ENCODE data around the gene NAV3. TPM values are rescaled to one million over a fixed set of nuclear protein-coding genes. Genes with fewer than 3 reads are reported as not detected.

NAV3 gene
- total RNA-seq, 2 experiments from 2014 or later: not detected

DNA sequence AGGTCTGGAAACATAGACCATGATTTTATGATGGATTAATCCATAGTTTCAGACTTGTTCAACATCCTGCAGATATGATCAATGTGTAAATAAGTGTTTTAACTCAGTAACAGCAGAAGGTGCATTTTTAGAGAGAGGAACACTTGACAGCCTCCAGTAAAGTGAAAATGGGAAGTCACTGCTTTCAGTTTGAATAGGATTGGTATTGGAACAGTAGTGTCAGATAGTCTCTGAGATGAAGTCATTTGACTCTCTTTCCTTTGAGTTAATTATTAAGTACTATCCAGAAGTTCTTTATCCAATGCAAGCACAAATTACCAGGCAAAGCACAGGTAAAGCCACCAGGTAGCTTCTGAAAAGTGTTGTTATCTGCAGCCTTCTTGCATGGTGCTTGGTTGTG lies 14.5 kb upstream of the NAV3 start:
- ATAC-seq: no peak
- Mint-ChIP-seq H3K36me3 (ENCODE audit: low read depth) (no peaks in the 10 kb centered on the region), H3K4me1 (ENCODE audit: low read depth) (no peaks in the 10 kb centered on the region), H3K27me3 (ENCODE audit: low read depth) (no peaks in the 10 kb centered on the region), H3K27ac (no peak overlapping the region), H3K4me3 (no peak overlapping the region), H3K9me3 (ENCODE audit: insufficient read depth) (no peaks in the 10 kb centered on the region)
- ChIA-PET CTCF (no interaction called here), POLR2A (no interaction called here)
- DNase-seq: no peak

- no peak for DNase-seq
- CTCF ChIA-PET: no interaction called here
- no peaks in the 10 kb centered on the region for H3K36me3 Mint-ChIP-seq (ENCODE audit: low read depth)
- no peak for ATAC-seq
- no peak overlapping the region for H3K4me3 Mint-ChIP-seq
- H3K27ac Mint-ChIP-seq: no peak overlapping the region
- H3K9me3 Mint-ChIP-seq (ENCODE audit: insufficient read depth): no peaks in the 10 kb centered on the region
- no peaks in the 10 kb centered on the region for H3K27me3 Mint-ChIP-seq (ENCODE audit: low read depth)
- H3K4me1 Mint-ChIP-seq (ENCODE audit: low read depth): no peaks in the 10 kb centered on the region
- POLR2A ChIA-PET: no interaction called here
Observed at GRCh38 chr12:77817276-77817675, 13.4 kb upstream of the NAV3 start.

DNA sequence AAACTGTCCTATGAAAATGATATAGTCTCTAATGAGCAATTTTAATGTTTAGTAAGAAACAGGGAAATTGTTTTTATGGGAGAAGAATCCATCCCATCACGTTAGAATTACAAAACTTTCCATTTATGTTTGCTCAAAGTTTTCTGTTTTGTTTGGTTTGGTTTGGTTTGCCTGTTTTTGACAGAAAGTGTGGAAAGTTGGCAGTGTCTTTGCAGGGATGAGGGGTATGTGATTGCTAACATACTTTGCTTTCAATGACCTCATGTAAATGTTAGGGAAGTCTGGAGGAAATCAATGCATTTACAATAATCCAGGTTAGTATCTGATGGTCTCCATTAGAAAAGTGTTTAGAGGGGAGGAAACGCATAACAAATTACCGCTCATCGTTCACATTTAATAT lies 12.3 kb upstream of the NAV3 start:
- no peak overlapping the region for H3K4me3 Mint-ChIP-seq
- no peak for ATAC-seq
- CTCF ChIA-PET: no interaction called here
- H3K9me3 Mint-ChIP-seq (ENCODE audit: insufficient read depth): no peaks in the 10 kb centered on the region
- H3K27ac Mint-ChIP-seq: no peak overlapping the region
- H3K4me1 Mint-ChIP-seq (ENCODE audit: low read depth): no peaks in the 10 kb centered on the region
- no peaks in the 10 kb centered on the region for H3K27me3 Mint-ChIP-seq (ENCODE audit: low read depth)
- no peaks in the 10 kb centered on the region for H3K36me3 Mint-ChIP-seq (ENCODE audit: low read depth)
- POLR2A ChIA-PET: no interaction called here
- DNase-seq: no peak

DNA sequence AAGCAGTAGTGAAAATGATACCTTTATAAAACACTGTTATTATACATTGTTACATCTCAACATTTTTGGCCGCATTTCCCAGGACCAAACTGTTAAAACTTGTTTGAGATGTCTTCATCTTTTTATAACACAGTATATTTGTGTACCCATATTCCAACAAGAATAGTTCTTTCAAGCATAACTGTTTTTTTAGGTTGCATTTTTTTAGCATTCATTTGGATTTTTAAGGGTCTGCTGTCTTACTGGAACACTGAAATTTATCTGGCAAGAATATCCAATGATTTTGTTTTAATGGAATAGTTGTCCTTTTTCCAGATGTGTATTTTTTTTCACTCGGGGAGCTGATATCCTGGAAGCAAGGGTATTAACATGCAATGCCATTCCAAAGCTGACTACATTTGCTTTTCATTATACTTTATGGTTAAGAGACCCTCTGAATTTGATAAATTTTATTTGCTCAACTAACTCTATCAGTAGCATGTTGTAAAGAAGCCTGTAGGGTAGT lies 8.9 kb upstream of the NAV3 start:
- DNase-seq (no peak), ATAC-seq (no peak)
- Mint-ChIP-seq H3K9me3 (ENCODE audit: insufficient read depth) (no peaks in the 10 kb centered on the region), H3K36me3 (ENCODE audit: low read depth) (no peaks in the 10 kb centered on the region), H3K27me3 (ENCODE audit: low read depth) (no peaks in the 10 kb centered on the region), H3K4me3 (no peak overlapping the region), H3K27ac (no peak overlapping the region), H3K4me1 (ENCODE audit: low read depth) (no peaks in the 10 kb centered on the region)
- POLR2A ChIA-PET: no interaction called here
- CTCF ChIA-PET: no interaction called here

GRCh38 chr12:77833329-77833728 lies 2.6 kb downstream of the NAV3 start:
- H3K4me1 Mint-ChIP-seq (ENCODE audit: low read depth): no peaks in the 10 kb centered on the region

GRCh38 chr12:77834618-77835017 lies 3.9 kb downstream of the NAV3 start:
- no peaks in the 10 kb centered on the region for H3K27me3 Mint-ChIP-seq (ENCODE audit: low read depth)
- H3K27ac Mint-ChIP-seq: no peak overlapping the region
- CTCF ChIA-PET: no interaction called here
- no peaks in the 10 kb centered on the region for H3K4me1 Mint-ChIP-seq (ENCODE audit: low read depth)
- DNase-seq: no peak
- H3K9me3 Mint-ChIP-seq (ENCODE audit: insufficient read depth): no peaks in the 10 kb centered on the region
- no peaks in the 10 kb centered on the region for H3K36me3 Mint-ChIP-seq (ENCODE audit: low read depth)
- no peak overlapping the region for H3K4me3 Mint-ChIP-seq
- POLR2A ChIA-PET: no interaction called here
- no peak for ATAC-seq

More at GRCh38 chr12:77833329-77833728, 2.6 kb downstream of the NAV3 start:
- Mint-ChIP-seq H3K36me3 (ENCODE audit: low read depth) (no peaks in the 10 kb centered on the region), H3K4me3 (no peak overlapping the region), H3K9me3 (ENCODE audit: insufficient read depth) (no peaks in the 10 kb centered on the region), H3K27me3 (ENCODE audit: low read depth) (no peaks in the 10 kb centered on the region), H3K27ac (no peak overlapping the region)
- ChIA-PET POLR2A (no interaction called here), CTCF (no interaction called here)
- DNase-seq: no peak
- no peak for ATAC-seq

- no peaks in the 10 kb centered on the region for H3K9me3 Mint-ChIP-seq (ENCODE audit: insufficient read depth)
- H3K4me3 Mint-ChIP-seq: no peak overlapping the region
- H3K4me1 Mint-ChIP-seq (ENCODE audit: low read depth): no peaks in the 10 kb centered on the region
- H3K36me3 Mint-ChIP-seq (ENCODE audit: low read depth): no peaks in the 10 kb centered on the region
- ChIA-PET POLR2A (no interaction called here), CTCF (no interaction called here)
- H3K27me3 Mint-ChIP-seq (ENCODE audit: low read depth): no peaks in the 10 kb centered on the region
- DNase-seq (no peak), ATAC-seq (no peak)
- H3K27ac Mint-ChIP-seq: no peak overlapping the region
Observed at GRCh38 chr12:77835969-77836368, 5.3 kb downstream of the NAV3 start.

GRCh38 chr12:77837876-77838291 lies 7.2 kb downstream of the NAV3 start:
- Mint-ChIP-seq H3K27ac (no peak overlapping the region), H3K4me1 (ENCODE audit: low read depth) (no peaks in the 10 kb centered on the region), H3K36me3 (ENCODE audit: low read depth) (no peaks in the 10 kb centered on the region), H3K27me3 (ENCODE audit: low read depth) (no peaks in the 10 kb centered on the region), H3K4me3 (no peak overlapping the region), H3K9me3 (ENCODE audit: insufficient read depth) (no peaks in the 10 kb centered on the region)
- ChIA-PET POLR2A (no interaction called here), CTCF (no interaction called here)
- ATAC-seq (no peak), DNase-seq (no peak)

DNA sequence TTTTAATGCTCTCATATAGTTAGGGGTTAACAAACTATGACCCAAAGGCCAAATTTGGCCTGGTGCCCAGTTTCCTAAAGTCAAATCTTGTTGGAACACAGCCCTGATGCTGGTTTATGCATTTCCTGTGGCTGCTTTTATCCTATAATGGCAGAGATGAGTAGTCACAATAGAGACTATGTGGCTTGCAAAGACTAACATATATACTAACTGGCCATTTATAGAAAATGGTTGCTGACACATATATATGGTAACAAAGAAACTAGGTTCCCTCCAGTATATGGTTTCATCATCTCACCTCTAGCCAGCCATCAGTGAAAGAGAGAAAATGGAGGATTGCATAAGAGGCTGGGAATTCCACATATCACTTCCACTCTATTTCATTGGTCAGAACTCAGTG lies 10.8 kb downstream of the NAV3 start:
- CTCF ChIA-PET: no interaction called here
- no peaks in the 10 kb centered on the region for H3K9me3 Mint-ChIP-seq (ENCODE audit: insufficient read depth)
- H3K36me3 Mint-ChIP-seq (ENCODE audit: low read depth): no peaks in the 10 kb centered on the region
- no peaks in the 10 kb centered on the region for H3K27me3 Mint-ChIP-seq (ENCODE audit: low read depth)
- ATAC-seq: no peak
- no peak overlapping the region for H3K4me3 Mint-ChIP-seq
- no peak for DNase-seq
- POLR2A ChIA-PET: no interaction called here
- H3K4me1 Mint-ChIP-seq (ENCODE audit: low read depth): no peaks in the 10 kb centered on the region
- H3K27ac Mint-ChIP-seq: no peak overlapping the region

DNA sequence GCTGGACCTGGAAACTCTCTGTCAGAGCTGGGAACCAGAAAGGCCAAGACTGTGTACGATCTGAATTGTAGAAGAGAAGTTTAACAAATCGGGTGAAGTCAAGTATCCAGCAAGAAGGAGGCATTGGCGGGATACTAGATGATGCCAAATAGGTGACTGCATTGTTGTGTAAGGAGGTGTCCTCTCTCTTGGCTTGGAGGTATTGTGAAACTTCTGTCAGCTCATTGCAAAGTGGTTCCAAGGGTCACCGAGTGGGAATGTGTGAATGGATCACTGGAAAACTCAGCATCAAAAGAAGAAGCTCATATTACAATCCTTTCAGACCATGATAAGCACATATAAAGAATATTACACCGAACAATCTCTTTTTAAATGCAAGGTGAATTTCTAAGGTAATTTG lies 11.7 kb downstream of the NAV3 start:
- ChIA-PET CTCF (no interaction called here), POLR2A (no interaction called here)
- H3K27me3 Mint-ChIP-seq (ENCODE audit: low read depth): no peaks in the 10 kb centered on the region
- H3K36me3 Mint-ChIP-seq (ENCODE audit: low read depth): no peaks in the 10 kb centered on the region
- no peak overlapping the region for H3K27ac Mint-ChIP-seq
- no peaks in the 10 kb centered on the region for H3K9me3 Mint-ChIP-seq (ENCODE audit: insufficient read depth)
- no peaks in the 10 kb centered on the region for H3K4me1 Mint-ChIP-seq (ENCODE audit: low read depth)
- DNase-seq: no peak
- no peak for ATAC-seq
- no peak overlapping the region for H3K4me3 Mint-ChIP-seq

GRCh38 chr12:77845831-77846230 lies 15.1 kb downstream of the NAV3 start:
- Mint-ChIP-seq H3K4me3 (no peak overlapping the region), H3K9me3 (ENCODE audit: insufficient read depth) (no peaks in the 10 kb centered on the region), H3K27ac (no peak overlapping the region), H3K27me3 (ENCODE audit: low read depth) (no peaks in the 10 kb centered on the region), H3K36me3 (ENCODE audit: low read depth) (no peaks in the 10 kb centered on the region), H3K4me1 (ENCODE audit: low read depth) (no peaks in the 10 kb centered on the region)
- ATAC-seq (no peak), DNase-seq (no peak)
- ChIA-PET POLR2A (no interaction called here), CTCF (no interaction called here)

DNA sequence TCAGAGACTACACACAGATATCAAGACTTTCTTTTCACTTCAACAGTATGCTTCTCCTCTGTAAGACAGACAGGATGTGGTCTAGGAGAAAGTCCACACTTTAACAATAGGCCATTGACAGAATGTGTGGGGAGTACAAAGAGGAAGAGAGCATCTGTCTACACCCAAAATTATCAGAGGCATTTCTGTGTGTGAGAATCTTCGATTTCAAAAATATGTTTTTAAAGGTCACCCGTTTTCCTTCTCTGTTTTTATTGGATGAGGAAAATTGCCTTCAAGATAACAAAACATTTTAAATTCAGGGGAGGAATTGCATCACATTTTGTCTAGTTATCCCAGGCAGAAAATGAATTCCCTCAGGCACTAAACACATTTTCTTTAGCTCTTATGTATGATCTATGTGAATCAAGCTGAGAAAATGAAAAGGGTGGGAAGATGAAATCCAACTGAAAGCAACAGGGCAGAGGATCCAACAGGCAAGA lies 16.4 kb downstream of the NAV3 start:
- Mint-ChIP-seq H3K27ac (no peak overlapping the region), H3K4me3 (no peak overlapping the region), H3K27me3 (ENCODE audit: low read depth) (no peaks in the 10 kb centered on the region), H3K4me1 (ENCODE audit: low read depth) (no peaks in the 10 kb centered on the region), H3K9me3 (ENCODE audit: insufficient read depth) (no peaks in the 10 kb centered on the region), H3K36me3 (ENCODE audit: low read depth) (no peaks in the 10 kb centered on the region)
- ATAC-seq: no peak
- no peak for DNase-seq
- CTCF ChIA-PET: no interaction called here
- POLR2A ChIA-PET: no interaction called here

- Mint-ChIP-seq H3K36me3 (ENCODE audit: low read depth) (no peaks in the 10 kb centered on the region), H3K9me3 (ENCODE audit: insufficient read depth) (no peaks in the 10 kb centered on the region), H3K4me1 (ENCODE audit: low read depth) (no peaks in the 10 kb centered on the region), H3K4me3 (no peak overlapping the region), H3K27me3 (ENCODE audit: low read depth) (no peaks in the 10 kb centered on the region), H3K27ac (no peak overlapping the region)
- ChIA-PET CTCF (no interaction called here), POLR2A (no interaction called here)
- DNase-seq (no peak), ATAC-seq (no peak)
Observed at GRCh38 chr12:77847680-77848431, 17.2 kb downstream of the NAV3 start.

Measured in activated CD8-positive, alpha-beta T cell treated with anti-CD3 and anti-CD28 coated beads, Interleukin-2, amount 10 ng/mL, durations not matched to agents 7 days and 5 days (primary cell).